Neutrophil (primary cell): ENCODE results near the gene SCP2.
"Not testable (repeated sequence)": the region's sequence is repeated elsewhere in the genome, so short reads cannot be mapped to it uniquely, and the experiment has no call there.

Experiments
- H3K27ac ChIP-seq: fragments of 200-600 bp; sonication (generic); 2 replicates; pipeline ENCODE4 v1.5.1; 2016; ENCODE audit warnings: mild to moderate bottlenecking, moderate library complexity
- H3K27me3 ChIP-seq: fragments of 200-600 bp; sonication (generic); 2 replicates; pipeline ENCODE4 v1.6.0; 2016; ENCODE audit warnings: mild to moderate bottlenecking
- H3K36me3 ChIP-seq: fragments of 200-600 bp; sonication (generic); 2 replicates; pipeline ENCODE4 v1.5.1; 2017
- H3K4me1 ChIP-seq, 2 experiments: fragments of 200-600 bp in 1 of 2; sonication (generic) in 1 of 2; 1 replicate in 1 of 2; 2 replicates in 1 of 2; pipeline versions ENCODE4 v1.5.1 to v1.6.1; 2013 to 2016; ENCODE audit warnings: low read depth in 1 of 2, low read length in 1 of 2, mild to moderate bottlenecking in 1 of 2, moderate library complexity in 1 of 2; ENCODE audit not compliant: control insufficient read depth in 1 of 2, insufficient read depth in 1 of 2
- H3K4me3 ChIP-seq, 2 experiments: fragments of 200-600 bp in 1 of 2; sonication (generic) in 1 of 2; 1 replicate in 1 of 2; 2 replicates in 1 of 2; pipeline ENCODE4 v1.5.1; 2013 to 2016; ENCODE audit warnings: low read depth in 1 of 2, low read length in 1 of 2, mild to moderate bottlenecking in 1 of 2, moderate library complexity in 1 of 2
- H3K9me3 ChIP-seq: fragments of 200-600 bp; sonication (generic); 2 replicates; pipeline ENCODE4 v1.5.1; 2016
- TF ChIP-seq, protein P1 (sequence below): fragments of 200-600 bp; sonication (generic); IDR thresholded peaks from 2 replicates; pipeline ENCODE4 v1.5.1; 2016; ENCODE audit warnings: antibody characterized with exemption

SCP2 gene

DNA sequence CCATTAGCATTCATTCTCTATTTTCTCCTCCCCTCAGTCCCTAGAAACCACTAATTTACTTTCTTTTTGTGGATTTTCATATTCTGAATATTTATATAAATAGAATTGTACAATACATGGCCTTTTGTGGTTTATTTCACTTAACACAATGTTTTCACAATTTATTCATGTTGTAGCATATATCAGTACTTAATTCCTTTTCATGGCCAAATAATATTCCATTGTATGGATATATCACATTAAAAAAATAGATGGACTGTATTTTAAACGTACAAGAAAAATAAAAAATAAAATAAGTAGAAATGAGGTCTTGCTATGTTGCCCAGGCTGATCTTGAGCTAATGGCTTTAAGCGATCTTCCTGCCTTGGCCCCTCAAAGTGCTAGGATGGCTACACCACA lies 25.0 kb downstream of the SCP2 start:
- Histone ChIP-seq H3K9me3 (no peaks in the 10 kb centered on the region), H3K36me3 (no peaks in the 10 kb centered on the region), H3K27me3 (no peaks in the 10 kb centered on the region), H3K27ac (no peak overlapping the region), H3K4me1 (no peaks in the 10 kb centered on the region), H3K4me3 (no peak overlapping the region)
- TF ChIP-seq, protein P1, sequence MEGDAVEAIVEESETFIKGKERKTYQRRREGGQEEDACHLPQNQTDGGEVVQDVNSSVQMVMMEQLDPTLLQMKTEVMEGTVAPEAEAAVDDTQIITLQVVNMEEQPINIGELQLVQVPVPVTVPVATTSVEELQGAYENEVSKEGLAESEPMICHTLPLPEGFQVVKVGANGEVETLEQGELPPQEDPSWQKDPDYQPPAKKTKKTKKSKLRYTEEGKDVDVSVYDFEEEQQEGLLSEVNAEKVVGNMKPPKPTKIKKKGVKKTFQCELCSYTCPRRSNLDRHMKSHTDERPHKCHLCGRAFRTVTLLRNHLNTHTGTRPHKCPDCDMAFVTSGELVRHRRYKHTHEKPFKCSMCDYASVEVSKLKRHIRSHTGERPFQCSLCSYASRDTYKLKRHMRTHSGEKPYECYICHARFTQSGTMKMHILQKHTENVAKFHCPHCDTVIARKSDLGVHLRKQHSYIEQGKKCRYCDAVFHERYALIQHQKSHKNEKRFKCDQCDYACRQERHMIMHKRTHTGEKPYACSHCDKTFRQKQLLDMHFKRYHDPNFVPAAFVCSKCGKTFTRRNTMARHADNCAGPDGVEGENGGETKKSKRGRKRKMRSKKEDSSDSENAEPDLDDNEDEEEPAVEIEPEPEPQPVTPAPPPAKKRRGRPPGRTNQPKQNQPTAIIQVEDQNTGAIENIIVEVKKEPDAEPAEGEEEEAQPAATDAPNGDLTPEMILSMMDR: no peak

DNA sequence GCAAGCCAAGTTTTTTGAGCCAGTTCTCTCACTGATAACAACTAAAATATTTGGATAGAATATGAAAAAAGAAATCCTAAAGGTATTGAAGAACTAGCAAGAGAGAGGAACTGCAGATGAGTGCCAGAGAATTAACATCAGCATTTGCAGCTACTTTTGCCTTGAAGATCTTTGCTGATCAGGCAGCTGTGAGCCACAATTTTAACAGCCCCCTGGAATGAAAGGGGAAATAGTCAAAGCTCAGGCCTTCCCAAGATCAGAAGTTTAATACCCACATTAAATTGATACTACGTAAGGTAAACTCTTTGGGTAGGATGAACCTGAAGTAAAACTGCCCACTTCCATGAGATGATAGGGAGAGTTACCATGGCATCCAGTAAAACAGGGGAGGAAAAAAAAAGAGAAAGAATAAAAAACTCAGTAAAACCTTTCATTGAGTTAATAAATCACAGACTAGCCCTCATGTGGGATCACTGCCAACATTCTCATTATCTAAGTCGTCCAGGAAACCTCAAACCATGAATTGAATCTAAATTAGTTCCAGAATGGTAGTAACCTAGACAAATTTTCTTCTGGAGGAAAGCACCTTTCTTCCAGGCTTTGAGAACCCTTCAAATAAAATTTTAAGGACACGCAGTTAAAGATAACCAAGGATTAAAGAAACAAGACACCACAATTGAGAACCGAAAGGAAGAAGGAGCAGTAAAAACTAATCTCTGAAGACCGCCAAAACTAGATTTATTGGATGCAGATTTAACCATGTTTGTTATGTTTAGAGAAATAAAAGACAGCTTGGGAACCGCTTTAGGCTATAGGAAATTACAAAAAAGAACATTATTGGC lies 28.3 kb downstream of the SCP2 start:
- Histone ChIP-seq H3K4me3 (no peak overlapping the region), H3K36me3 (no peaks in the 10 kb centered on the region), H3K27ac (no peak overlapping the region), H3K27me3 (no peaks in the 10 kb centered on the region), H3K9me3 (no peaks in the 10 kb centered on the region), H3K4me1 (no peaks in the 10 kb centered on the region)
- TF ChIP-seq, protein P1: no peak

DNA sequence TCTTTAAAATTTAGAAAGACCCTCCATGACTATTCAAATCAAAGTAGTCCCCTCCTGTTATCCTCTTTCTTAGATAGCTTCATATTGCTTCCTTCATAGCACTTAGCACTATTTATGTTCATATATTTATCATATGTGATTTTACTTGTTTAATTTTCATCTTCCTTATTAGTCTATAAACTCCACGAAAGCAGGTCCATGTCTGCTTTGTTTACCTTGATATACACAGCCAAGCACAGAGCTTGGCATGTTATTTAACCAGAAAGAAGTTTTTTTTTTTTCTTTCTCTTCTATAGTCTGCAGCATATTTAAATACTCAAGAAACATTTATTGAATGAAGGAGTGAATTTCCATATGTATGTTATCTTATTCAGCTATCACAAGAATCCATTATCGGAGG lies 36.0 kb downstream of the SCP2 start:
- Histone ChIP-seq H3K4me1 (no peaks in the 10 kb centered on the region), H3K27me3 (no peaks in the 10 kb centered on the region), H3K4me3 (no peak overlapping the region), H3K27ac (no peak overlapping the region), H3K36me3 (peaks cover 9% of the 10 kb centered on the region), H3K9me3 (no peaks in the 10 kb centered on the region)
- TF ChIP-seq, protein P1: no peak

DNA sequence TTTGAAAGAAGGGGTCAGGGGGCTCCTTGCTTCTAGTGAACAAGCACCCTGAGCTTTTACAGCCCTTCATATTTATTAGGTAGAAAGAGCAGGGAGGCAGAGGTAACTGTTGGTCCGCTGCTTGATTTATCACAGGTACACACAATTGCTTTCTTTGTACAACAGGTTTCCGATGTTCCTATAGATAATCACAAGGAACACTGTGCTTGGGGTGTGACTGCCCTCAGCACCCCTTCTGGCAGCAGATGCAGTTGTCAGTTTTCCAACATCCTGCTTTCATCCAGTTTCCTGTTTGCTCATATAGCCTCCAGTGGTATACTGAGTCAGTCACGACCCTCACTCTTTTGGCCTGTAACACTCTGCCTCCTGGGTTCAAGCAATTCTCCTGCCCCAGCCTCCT lies 40.6 kb downstream of the SCP2 start:
- H3K4me3 ChIP-seq: no peak overlapping the region
- no peak overlapping the region for H3K27ac ChIP-seq
- no peaks in the 10 kb centered on the region for H3K9me3 ChIP-seq
- TF ChIP-seq, protein P1: no peak
- H3K4me1 ChIP-seq: no peaks in the 10 kb centered on the region
- H3K36me3 ChIP-seq: peaks cover 4% of the 10 kb centered on the region
- H3K27me3 ChIP-seq: no peaks in the 10 kb centered on the region

DNA sequence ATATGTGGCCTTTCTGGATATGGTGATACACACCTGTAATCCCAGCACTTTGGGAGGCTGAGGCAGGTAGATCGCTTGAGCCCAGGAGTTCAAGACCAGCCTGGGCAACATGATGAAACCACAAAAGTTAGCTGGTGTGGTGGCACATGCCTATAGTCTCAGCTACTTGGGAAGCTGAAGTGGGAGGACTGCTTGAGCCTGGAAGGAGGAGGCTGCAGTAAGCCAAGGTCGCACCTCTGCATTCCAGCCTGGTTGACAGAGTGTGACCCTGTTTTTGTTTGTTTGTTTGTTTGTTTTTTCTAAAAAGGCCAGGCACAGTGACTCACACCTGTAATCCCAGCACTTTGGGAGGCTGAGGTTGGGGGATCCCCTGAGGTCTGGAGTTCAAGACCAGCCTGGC lies 42.2 kb downstream of the SCP2 start:
- H3K27ac ChIP-seq, H3K9me3 ChIP-seq, H3K4me3 ChIP-seq, H3K4me1 ChIP-seq, H3K27me3 ChIP-seq, H3K36me3 ChIP-seq: not testable (repeated sequence)

DNA sequence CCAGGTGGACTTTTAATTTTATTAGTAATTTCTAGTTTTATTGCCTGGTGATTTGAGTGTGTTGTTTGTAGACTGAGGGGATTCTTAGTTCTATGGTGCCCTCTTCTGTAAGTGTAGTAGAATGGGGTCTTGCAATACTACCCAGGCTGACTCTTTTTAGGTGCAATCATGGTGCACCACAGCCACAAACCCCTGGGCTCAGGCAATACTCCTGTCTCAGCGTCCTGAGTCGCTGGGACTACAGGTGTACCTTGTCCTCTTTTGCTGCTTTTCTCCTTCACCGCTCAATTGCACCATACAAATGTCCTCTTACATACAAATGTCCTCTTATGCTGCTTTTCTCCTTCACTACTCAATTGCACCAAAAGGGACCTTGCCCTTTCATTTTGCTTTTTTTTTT lies 43.1 kb downstream of the SCP2 start:
- peaks cover 6% of the 10 kb centered on the region for H3K36me3 ChIP-seq
- TF ChIP-seq, protein P1: no peak
- H3K4me1 ChIP-seq: no peaks in the 10 kb centered on the region
- H3K4me3 ChIP-seq: no peak overlapping the region
- no peak overlapping the region for H3K27ac ChIP-seq
- no peaks in the 10 kb centered on the region for H3K27me3 ChIP-seq
- H3K9me3 ChIP-seq: no peaks in the 10 kb centered on the region
